CD14-positive monocyte (primary cell): Measurements from ENCODE around the gene LUC7L2. TPM values are rescaled to one million over a fixed set of nuclear protein-coding genes. Genes with fewer than 3 reads are reported as not detected.
A peak's percentile ranks its signal among the peaks of the same experiment; 100 is the strongest.

Experiments used
- DNase-seq, 3 donors: peaks; one replicate each; pipeline ENCODE4 v3.0.0-alpha.2; 2011 to 2022
- H2AFZ ChIP-seq: 2 replicates; pipeline ENCODE4 v1.6.0; 2012; ENCODE audit warnings: mild to moderate bottlenecking, low read depth, low read length, inconsistent platforms; ENCODE audit not compliant: insufficient read depth, poor library complexity, severe bottlenecking
- H3K27ac ChIP-seq, 2 donors: 1 replicate in 1 of 2; 2 replicates in 1 of 2; pipeline ENCODE4 v1.5.1; 2012 to 2013; ENCODE audit warnings: low read length in 2 of 2, control low read depth in 1 of 2, inconsistent platforms in 1 of 2, low read depth in 1 of 2, mild to moderate bottlenecking in 1 of 2
- H3K27me3 ChIP-seq, 2 donors: one replicate each; pipeline versions ENCODE4 v1.6.0 to v1.6.1; 2011 to 2013; ENCODE audit warnings: low read length in 2 of 2; ENCODE audit not compliant: control insufficient read depth in 2 of 2, insufficient read depth in 2 of 2
- H3K36me3 ChIP-seq, 2 donors: replicated peaks in 1 of 2; 1 replicate in 1 of 2; 2 replicates in 1 of 2; pipeline versions ENCODE4 v1.5.1 to v1.6.1; 2012 to 2013; ENCODE audit warnings: low read length in 2 of 2, control low read depth in 1 of 2, inconsistent platforms in 1 of 2, mild to moderate bottlenecking in 1 of 2; ENCODE audit not compliant: insufficient read depth in 2 of 2, control insufficient read depth in 1 of 2
- H3K4me1 ChIP-seq, 2 donors: 1 replicate in 1 of 2; 2 replicates in 1 of 2; pipeline versions ENCODE4 v1.5.1 to v1.6.1; 2012 to 2013; ENCODE audit warnings: low read length in 2 of 2, control low read depth in 1 of 2, inconsistent platforms in 1 of 2, mild to moderate bottlenecking in 1 of 2, moderate library complexity in 1 of 2; ENCODE audit not compliant: insufficient read depth in 2 of 2, control insufficient read depth in 1 of 2
- H3K4me2 ChIP-seq: replicated peaks from 2 replicates; pipeline ENCODE3; 2012; ENCODE audit warnings: low read length, moderate library complexity, mild to moderate bottlenecking; ENCODE audit not compliant: poor library complexity, severe bottlenecking; ENCODE audit errors: extremely low read depth
- H3K4me3 ChIP-seq, 3 experiments: fragments of 200-600 bp in 1 of 3; sonication (generic) in 1 of 3; replicated peaks in 1 of 3; 1 replicate in 2 of 3; 2 replicates in 1 of 3; pipeline ENCODE4 v1.5.1; 2011 to 2013; ENCODE audit warnings: low read length in 3 of 3, mild to moderate bottlenecking in 3 of 3, control low read depth in 2 of 3, low read depth in 2 of 3, inconsistent platforms in 1 of 3, moderate library complexity in 1 of 3
- H3K79me2 ChIP-seq: 2 replicates; pipeline ENCODE4 v1.6.0; 2012; ENCODE audit warnings: mild to moderate bottlenecking, control low read depth, inconsistent platforms, low read length, moderate library complexity; ENCODE audit not compliant: insufficient read depth
- H3K9ac ChIP-seq: 2 replicates; pipeline ENCODE4 v1.6.0; 2017; ENCODE audit warnings: low read length, mild to moderate bottlenecking; ENCODE audit not compliant: insufficient read depth, poor library complexity, severe bottlenecking
- H3K9me3 ChIP-seq, 2 donors: replicated peaks in 1 of 2; 1 replicate in 1 of 2; 2 replicates in 1 of 2; pipeline versions ENCODE4 v1.5.1 to v1.6.1; 2012 to 2013; ENCODE audit warnings: low read length in 2 of 2, control low read depth in 1 of 2; ENCODE audit not compliant: control insufficient read depth in 1 of 2, insufficient read depth in 1 of 2
- H4K20me1 ChIP-seq: 2 replicates; pipeline ENCODE4 v1.6.0; 2012; ENCODE audit warnings: mild to moderate bottlenecking, low read length, control low read depth, moderate library complexity; ENCODE audit not compliant: insufficient read depth
- H3K27ac Mint-ChIP-seq, 7 donors: one replicate each; pipeline ENCODE4 v1.8.0; 2020; ENCODE audit warnings: mild to moderate bottlenecking in 7 of 7, mixed read lengths in 7 of 7, moderate library complexity in 6 of 7, inconsistent platforms in 2 of 7
- H3K27me3 Mint-ChIP-seq, 3 donors: one replicate each; pipeline ENCODE4 v1.8.0; 2021 to 2022; ENCODE audit warnings: low read depth in 3 of 3, mild to moderate bottlenecking in 3 of 3, mixed read lengths in 3 of 3, moderate library complexity in 3 of 3, inconsistent platforms in 1 of 3
- H3K36me3 Mint-ChIP-seq, 2 donors: one replicate each; pipeline ENCODE4 v1.8.0; 2020; ENCODE audit warnings: mixed read lengths in 2 of 2, inconsistent platforms in 1 of 2, mild to moderate bottlenecking in 1 of 2
- H3K4me1 Mint-ChIP-seq: one replicate; pipeline ENCODE4 v1.8.0; 2020; ENCODE audit warnings: mild to moderate bottlenecking, mixed read lengths
- H3K4me3 Mint-ChIP-seq, 2 donors: one replicate each; pipeline ENCODE4 v1.8.0; 2020; ENCODE audit warnings: mild to moderate bottlenecking in 2 of 2, mixed read lengths in 2 of 2, moderate library complexity in 1 of 2
- H3K9me3 Mint-ChIP-seq, 7 donors: one replicate each; pipeline ENCODE4 v1.8.0; 2020 to 2022; ENCODE audit warnings: mixed read lengths in 7 of 7, mild to moderate bottlenecking in 6 of 7, moderate library complexity in 6 of 7, inconsistent platforms in 2 of 7
- CTCF ChIP-seq: fragments of 200-600 bp; IDR thresholded peaks from one replicate; pipeline ENCODE4 v1.8.0; 2022; ENCODE audit warnings: antibody characterized with exemption, mild to moderate bottlenecking
- WGBS: methylation state at CpG from one replicate; pipeline ENCODE4 v1.1.5; 2013; ENCODE audit warnings: missing lambda C conversion rate; ENCODE audit not compliant: insufficient coverage; 5-methylcytosine and 5-hydroxymethylcytosine counted together
- intact Hi-C, 2 donors: fragments of 100-400 bp; cut with micrococcal nuclease; formaldehyde crosslinking; loops; one replicate each; pipeline versions ENCODE4 v1.15.0 to v1.15.1; 2023
- polyA plus RNA-seq, 3 donors: library from polyadenylated mRNA; depleted of rRNA in 1 of 3; unstranded in 2 of 3; stranded (reverse) in 1 of 3; fragments of 300-500 nt in 2 of 3; fragments of >200 nt in 1 of 3; fragmentation: Illumina TruSeq in 2 of 3; gene quantifications; 1 replicate in 2 of 3; 2 replicates in 1 of 3; pipeline ENCODE4 v1.2.3, GENCODE V29; 2012 to 2021

LUC7L2 gene
- polyA plus RNA-seq, 3 donors, result 24.7 to 54.5 (median 26.8) TPM

GRCh38 chr7:139341776-139342226 lies 17.9 kb upstream of the LUC7L2 start:
- peak overlapping the region; percentile 98 to 99 for H3K27ac ChIP-seq
- peak overlapping the region; percentile 95 for H2AFZ ChIP-seq
- peaks cover 11% of the 10 kb centered on the region for H3K4me1 Mint-ChIP-seq
- peaks cover 26% of the 10 kb centered on the region for H3K79me2 ChIP-seq
- peak overlapping the region; percentile 97 to 99 (median 99) for H3K27ac Mint-ChIP-seq
- H3K9me3 Mint-ChIP-seq, result peaks cover 3 to 10% (median 7%) of the 10 kb centered on the region in 7 donors
- TF ChIP-seq CTCF, result no peak
- peaks cover 13 to 19% of the 10 kb centered on the region in 2 donors for H3K4me1 ChIP-seq
- intact Hi-C loops, result loop anchor here in 1 of 2 donors (2.0 to 10.0 kb wide), 3 partner anchors 19 to 227 kb away; partner anchors contain the start of gene UBN2
- H3K27me3 Mint-ChIP-seq, result peaks cover 0 to 7% (median 0%) of the 10 kb centered on the region in 3 donors
- WGBS, result no CpG with 5 or more reads among the region's 9 CpGs
- DNase-seq, result no peak
- H3K36me3 ChIP-seq, result peaks cover 3 to 9% of the 10 kb centered on the region in 2 donors
- peak overlapping the region; percentile 89 to 96 (median 91) for H3K4me3 ChIP-seq
- no peaks in the 10 kb centered on the region for H4K20me1 ChIP-seq
- H3K27me3 ChIP-seq, result no peaks in the 10 kb centered on the region
- peaks cover 0 to 3% of the 10 kb centered on the region in 2 donors for H3K9me3 ChIP-seq
- H3K36me3 Mint-ChIP-seq, result peaks cover 5 to 10% of the 10 kb centered on the region in 2 donors
- peak overlapping the region; percentile 92 to 93 for H3K4me3 Mint-ChIP-seq
- peak overlapping the region; percentile 96 for H3K9ac ChIP-seq
- H3K4me2 ChIP-seq, result peak overlapping the region; percentile 89

- intact Hi-C loops, result loop anchor here in 1 of 2 donors (10.0 kb wide), 1 partner anchor 230 kb away; no protein-coding TSS in a partner anchor
- no peaks in the 10 kb centered on the region for H3K27me3 ChIP-seq
- TF ChIP-seq CTCF, result no peak
- Mint-ChIP-seq H3K27ac (peak overlapping the region in 4 of 7 donors; percentile 3 to 84 (median 56)), H3K27me3 (peaks cover 0 to 6% (median 0%) of the 10 kb centered on the region in 3 donors), H3K4me1 (peaks cover 11% of the 10 kb centered on the region), H3K4me3 (no peak overlapping the region), H3K9me3 (peaks cover 0 to 2% (median under 1%) of the 10 kb centered on the region in 7 donors), H3K36me3 (peaks cover 11 to 30% of the 10 kb centered on the region in 2 donors)
- H3K79me2 ChIP-seq, result peaks cover 32% of the 10 kb centered on the region
- H3K9me3 ChIP-seq, result no peaks in the 10 kb centered on the region
- no peak overlapping the region for H3K4me3 ChIP-seq
- H3K27ac ChIP-seq, result no peak overlapping the region
- no peak overlapping the region for H3K9ac ChIP-seq
- peaks cover 13 to 19% of the 10 kb centered on the region in 2 donors for H3K4me1 ChIP-seq
- no peak overlapping the region for H2AFZ ChIP-seq
- no peak overlapping the region for H3K4me2 ChIP-seq
- H4K20me1 ChIP-seq, result no peaks in the 10 kb centered on the region
- peaks cover 4 to 29% of the 10 kb centered on the region in 2 donors for H3K36me3 ChIP-seq
- peak; percentile 18 to 59 (median 49) for DNase-seq
- no CpG with 5 or more reads among the region's 1 CpG for WGBS
These were observed 14.7 kb upstream of the LUC7L2 start for GRCh38 chr7:139345042-139345441.
